Non-pigmented ciliary epithelial cell (primary cell): ENCODE results near the gene LRRC7.
"Not testable (repeated sequence)": the region's sequence is repeated elsewhere in the genome, so short reads cannot be mapped to it uniquely, and the experiment has no call there.

Source experiments
- DNase-seq: peaks from one replicate; pipeline ENCODE4 v3.0.0-alpha.2; 2010; ENCODE audit warnings: low read depth

LRRC7 gene

GRCh38 chr1:70041317-70042045, 473.8 kb downstream of the LRRC7 start:
- DNase-seq, result no peak

GRCh38 chr1:70042090-70042731, 474.5 kb downstream of the LRRC7 start:
- DNase-seq, result no peak

GRCh38 chr1:70043804-70044203, 476.1 kb downstream of the LRRC7 start:
- peak; percentile 65 for DNase-seq

GRCh38 chr1:70044832-70045231, 477.1 kb downstream of the LRRC7 start:
- peak; percentile 64 for DNase-seq

GRCh38 chr1:70045581-70045980, 477.9 kb downstream of the LRRC7 start:
- DNase-seq, result not testable (repeated sequence)

- DNase-seq, result no peak
Observed at GRCh38 chr1:70048336-70049094, 480.8 kb downstream of the LRRC7 start.

GRCh38 chr1:70051926-70052325, 484.2 kb downstream of the LRRC7 start:
- no peak for DNase-seq

GRCh38 chr1:70057500-70057899, 489.8 kb downstream of the LRRC7 start:
- DNase-seq, result no peak

GRCh38 chr1:70061231-70061630, 493.5 kb downstream of the LRRC7 start:
- no peak for DNase-seq

- DNase-seq, result no peak
Observed at GRCh38 chr1:70063861-70064260, 496.1 kb downstream of the LRRC7 start.

GRCh38 chr1:70066711-70067110, 499.0 kb downstream of the LRRC7 start:
- DNase-seq, result no peak

GRCh38 chr1:70071601-70072000, 503.9 kb downstream of the LRRC7 start:
- DNase-seq, result no peak

GRCh38 chr1:70072231-70072751, 504.6 kb downstream of the LRRC7 start:
- DNase-seq, result peak; percentile 48

- DNase-seq, result no peak
Observed at GRCh38 chr1:70075761-70076160, 508.0 kb downstream of the LRRC7 start.

- DNase-seq, result no peak
Observed at GRCh38 chr1:70077066-70077465, 509.3 kb downstream of the LRRC7 start.

- DNase-seq, result no peak
Observed at GRCh38 chr1:70079546-70079945, 511.8 kb downstream of the LRRC7 start.

- DNase-seq, result no peak
Observed at GRCh38 chr1:70083519-70083918, 515.8 kb downstream of the LRRC7 start.

- peak; percentile 15 for DNase-seq
Observed at GRCh38 chr1:70084314-70084915, 516.7 kb downstream of the LRRC7 start.

- no peak for DNase-seq
Observed at GRCh38 chr1:70085521-70085920, 517.8 kb downstream of the LRRC7 start.

GRCh38 chr1:70086897-70087296, 519.2 kb downstream of the LRRC7 start:
- DNase-seq, result no peak

GRCh38 chr1:70090141-70090540, 522.4 kb downstream of the LRRC7 start:
- peak; percentile 27 for DNase-seq

GRCh38 chr1:70090875-70091274, 523.2 kb downstream of the LRRC7 start:
- peak; percentile 60 for DNase-seq
